Medulla oblongata (tissue), 1 donor: ENCODE measurements around the gene TES.

ENCODE experiments used
- DNase-seq: peaks from one replicate; pipeline ENCODE4 v3.0.0-alpha.2; 2015; ENCODE audit errors: extremely low spot score

Gene TES

DNA sequence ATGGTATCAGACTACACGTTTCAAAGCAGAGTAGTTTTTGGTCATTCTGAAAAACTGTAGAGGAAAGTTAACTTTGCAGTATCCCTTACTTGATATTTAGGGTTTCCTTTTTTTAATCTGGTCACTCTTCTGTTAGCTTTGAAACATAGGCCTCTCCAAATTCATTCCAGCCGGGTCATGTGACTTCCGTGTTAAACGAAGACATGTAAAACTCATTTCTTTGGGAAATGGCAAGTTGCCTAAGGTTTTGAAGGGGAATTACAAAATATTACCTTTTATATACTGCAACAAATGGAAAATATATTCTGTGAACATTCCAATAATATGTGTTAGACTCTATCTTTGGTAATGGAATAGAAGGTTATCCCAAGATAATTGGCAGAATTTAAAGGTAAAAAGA lies 9.5 kb downstream of the TES start:
- no peak for DNase-seq

GRCh38 chr7:116222501-116222900 lies 12.2 kb downstream of the TES start:
- DNase-seq: no peak

DNA sequence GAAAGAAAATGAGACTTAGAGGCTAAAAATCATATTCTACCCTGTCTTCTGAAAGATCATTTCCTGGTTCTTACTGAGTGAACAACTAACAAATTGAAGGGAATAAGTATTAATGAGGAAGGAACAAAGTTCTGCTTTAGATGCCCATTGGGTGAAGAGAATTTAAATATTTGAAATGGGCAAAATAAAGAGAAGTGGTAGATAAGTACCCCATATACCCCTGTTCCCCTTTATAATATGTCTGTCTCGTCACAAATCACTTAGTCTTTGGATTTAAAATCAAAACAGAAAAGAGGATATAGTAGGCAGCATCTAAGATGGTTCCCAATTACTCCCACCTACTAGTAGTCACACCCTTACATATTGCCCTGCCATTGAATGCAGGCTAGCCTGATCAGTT lies 13.2 kb downstream of the TES start:
- no peak for DNase-seq

DNA sequence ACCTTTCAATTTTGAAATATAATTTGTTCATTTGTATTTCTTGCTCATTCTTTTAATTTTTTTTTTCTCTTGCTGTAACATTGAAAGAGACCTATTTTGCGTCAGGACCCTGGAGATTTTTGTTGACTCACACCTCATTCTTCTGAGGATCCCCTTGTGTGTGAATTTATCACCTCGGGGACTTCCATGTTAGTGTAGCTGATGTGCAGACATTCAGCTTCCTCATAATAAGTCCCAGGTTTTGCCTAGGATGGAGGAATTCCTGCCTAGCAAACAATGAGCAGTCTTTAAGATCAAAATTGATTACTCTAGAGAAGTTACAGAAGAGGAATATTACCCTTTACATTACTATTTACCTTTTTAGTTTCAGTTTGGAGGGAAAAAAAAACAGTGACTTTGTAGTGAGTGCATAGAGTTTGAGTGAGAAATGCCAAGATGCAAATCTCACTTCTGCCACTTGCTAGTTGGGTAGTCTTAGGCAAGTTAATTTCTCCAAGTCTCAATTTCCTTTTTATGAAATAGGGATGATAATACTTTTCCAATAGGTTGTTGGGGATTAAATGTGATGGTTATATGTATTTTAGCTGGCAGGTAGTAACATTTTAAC lies 14.3 kb downstream of the TES start:
- no peak for DNase-seq

GRCh38 chr7:116225860-116226259 lies 15.5 kb downstream of the TES start:
- no peak for DNase-seq

- DNase-seq: no peak
Measured at GRCh38 chr7:116226664-116227063, 16.3 kb downstream of the TES start.

DNA sequence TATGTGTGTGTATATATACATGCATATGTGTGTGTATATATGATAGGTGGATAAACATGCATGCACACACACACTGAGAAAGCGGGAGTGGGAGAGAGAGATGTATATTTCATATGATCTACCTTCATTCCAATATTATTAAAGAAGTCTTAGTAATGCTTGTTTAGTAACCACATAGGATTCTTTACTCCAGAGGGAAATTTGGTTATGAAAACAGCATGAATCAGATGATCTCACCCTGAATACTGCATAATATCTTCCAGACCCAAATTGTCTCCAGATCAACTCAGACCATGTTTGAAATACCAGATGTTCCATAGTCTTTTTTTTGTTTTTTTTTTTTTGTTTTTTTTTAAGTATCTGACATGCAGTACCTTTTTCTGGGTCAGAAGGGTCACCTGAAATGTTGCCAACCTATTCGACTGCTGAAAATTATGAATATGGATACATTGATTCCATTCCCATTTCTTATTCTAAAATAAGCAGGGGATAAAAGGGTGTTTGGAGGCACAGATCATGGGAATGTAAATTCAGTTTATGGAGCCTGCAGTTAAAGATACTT lies 17.4 kb downstream of the TES start:
- DNase-seq: no peak

DNA sequence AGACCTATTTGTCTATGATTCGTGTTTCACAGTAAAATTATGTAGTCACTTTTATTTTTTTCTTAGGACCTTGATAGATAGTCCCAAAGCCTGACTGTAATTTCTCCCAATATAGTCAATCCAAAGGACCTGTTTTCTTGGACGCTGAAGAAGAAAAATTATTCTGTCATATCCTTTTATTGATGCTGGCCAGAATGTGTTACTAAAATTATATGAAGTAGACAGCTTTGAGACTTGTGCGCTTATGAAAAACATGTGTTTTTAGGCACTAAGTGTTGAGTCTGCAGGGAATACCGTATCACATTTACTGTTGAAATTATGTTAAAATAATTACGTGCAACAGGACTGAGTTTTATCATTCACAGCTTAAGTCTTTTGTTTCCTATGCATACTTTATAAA lies 17.9 kb downstream of the TES start:
- DNase-seq: no peak

DNA sequence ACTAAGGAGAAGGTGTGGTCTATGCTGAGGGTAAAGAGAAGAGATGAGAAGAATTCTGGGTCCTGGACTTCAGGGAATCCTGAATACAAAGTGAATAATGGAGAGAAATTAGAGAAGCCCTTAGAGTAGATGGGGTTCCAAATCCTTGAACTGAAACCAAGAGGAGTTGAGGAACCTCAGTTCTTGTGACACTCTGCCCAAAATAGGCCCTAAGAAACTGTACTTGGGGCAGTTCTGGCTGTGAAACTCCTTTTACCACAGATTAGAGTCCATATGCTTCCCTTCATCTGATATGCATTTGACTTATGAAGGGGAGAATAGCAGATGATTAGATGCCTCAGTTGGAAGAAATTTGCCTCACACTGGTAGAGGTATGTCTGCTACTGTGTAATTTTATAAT lies 19.0 kb downstream of the TES start:
- DNase-seq: peak; percentile 56

DNA sequence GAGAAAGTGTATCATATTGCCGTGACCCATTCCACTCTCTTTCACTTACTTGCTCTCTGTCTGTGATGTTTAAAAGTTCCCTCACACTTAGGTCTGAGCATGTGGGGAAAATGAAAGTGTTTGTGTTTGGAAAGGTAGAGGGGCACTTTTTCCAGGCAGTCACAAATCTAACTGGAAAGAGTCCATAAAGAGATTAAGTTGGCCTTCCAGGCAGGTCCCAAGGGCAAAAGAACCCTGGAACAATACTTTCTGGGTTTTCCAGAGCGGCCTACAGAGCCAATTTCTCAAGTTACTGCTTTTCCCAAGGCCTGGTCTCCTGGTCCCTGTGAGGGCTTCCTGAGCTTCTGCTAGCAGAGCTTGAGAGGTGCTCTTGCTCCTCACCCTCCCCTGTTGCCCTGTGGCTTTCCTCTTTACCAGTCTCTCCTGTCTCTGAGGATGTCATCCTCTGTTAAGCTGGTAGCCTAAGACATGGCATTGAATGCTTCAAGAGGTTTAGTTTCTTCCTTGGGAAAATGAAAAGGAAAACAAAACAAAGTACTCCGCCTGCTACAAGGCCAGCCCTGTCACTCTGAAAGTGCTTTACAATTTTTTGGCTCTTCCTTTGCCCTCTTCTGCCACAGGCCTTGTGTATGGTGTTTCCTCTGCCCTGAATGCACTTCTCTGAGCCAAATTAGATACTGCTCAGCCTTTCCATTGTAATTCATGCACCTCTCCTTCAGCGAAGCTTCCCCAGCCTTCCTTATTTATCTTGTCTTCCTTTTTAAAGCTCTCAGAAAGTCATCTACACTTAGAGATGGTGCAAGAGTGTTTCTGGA lies 20.1 kb downstream of the TES start:
- DNase-seq: no peak

- DNase-seq: no peak
Measured at GRCh38 chr7:116231543-116231942, 21.2 kb downstream of the TES start.

DNA sequence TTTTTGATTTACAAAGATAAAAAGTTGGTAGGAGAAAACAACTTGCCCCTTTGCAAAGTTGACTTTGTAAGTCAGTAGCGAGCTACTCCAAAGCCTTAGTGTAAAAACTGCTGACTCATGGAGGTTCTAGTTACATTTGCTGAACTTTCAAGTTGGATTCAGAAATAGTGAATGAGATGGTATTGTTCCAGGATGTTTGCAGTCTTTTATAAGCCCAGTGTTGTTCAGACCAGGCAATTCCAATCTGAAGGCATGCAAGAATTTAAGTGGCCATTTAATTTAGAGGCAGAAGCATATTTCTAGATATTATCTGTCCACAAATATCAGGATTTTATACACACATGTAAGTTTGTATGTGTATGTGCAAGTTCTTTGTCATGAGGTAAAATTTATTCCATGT lies 21.6 kb downstream of the TES start:
- peak; percentile 38 for DNase-seq

DNA sequence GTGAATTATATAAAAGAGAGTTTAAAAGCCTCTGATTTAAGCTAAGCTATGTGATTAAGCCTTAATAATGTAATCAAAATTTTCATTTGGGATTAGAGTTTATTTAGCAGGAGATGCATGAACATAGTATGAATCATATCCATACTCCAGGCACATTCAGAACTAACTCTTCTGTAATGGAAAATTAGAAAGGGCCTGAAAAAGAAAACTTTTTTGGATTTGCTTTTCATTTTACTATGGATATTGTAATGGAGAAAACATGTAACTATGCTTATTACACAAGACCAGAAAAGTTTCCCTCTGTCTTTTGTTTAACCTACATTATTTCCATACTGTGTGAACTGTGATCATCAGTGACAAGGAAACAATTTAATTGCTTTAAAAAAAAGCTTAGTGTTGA lies 22.0 kb downstream of the TES start:
- DNase-seq: no peak

DNA sequence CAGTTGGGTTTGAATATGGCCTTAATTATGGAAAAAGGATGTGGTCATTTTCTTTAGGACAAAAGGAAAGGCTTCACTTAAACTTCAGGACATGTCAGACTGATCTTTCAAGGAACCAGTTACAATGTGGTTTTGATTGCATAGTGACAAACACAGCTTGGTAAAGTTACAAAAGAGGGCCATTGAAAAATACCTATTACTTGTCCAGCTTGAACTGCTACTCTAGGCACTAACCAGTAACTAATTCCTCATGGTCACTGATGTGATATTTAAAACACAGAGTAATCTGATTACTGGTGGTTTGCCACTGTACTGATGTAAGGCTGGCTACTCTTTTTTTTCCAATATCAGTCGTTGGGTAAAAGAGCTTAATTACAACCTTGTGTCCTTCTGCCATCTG lies 22.6 kb downstream of the TES start:
- no peak for DNase-seq

DNA sequence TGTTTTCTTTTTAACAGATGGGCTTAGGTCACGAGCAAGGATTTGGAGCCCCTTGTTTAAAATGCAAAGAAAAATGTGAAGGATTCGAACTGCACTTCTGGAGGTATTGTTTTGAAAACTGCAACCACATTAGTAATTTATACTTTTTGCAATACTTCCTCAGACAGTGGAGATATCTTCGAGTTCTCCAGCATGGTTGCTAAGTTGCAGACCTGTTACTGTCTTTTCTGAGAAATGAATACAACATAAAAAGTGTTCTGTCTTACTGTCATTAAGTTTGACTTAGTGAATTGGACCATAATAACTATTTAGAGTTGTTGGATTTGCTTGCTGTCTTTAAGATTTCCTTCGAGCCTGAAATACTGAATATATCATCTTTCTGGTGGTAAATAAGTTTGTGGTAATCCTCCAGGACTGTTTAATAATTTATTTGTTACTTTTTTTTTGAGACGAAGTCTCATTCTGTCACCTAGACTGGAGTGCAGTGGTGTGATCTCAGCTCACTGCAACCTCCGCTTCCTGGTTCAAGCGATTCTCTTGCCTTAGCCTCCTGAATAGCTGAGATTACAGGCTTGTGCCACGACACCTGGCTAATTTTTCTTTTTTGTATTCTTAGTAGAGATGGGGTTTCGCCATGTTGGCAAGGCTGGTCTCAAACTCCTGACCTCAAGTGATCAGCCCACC lies 24.3 kb downstream of the TES start:
- no peak for DNase-seq

- no peak for DNase-seq
Measured at GRCh38 chr7:116235380-116235779, 25.0 kb downstream of the TES start.

GRCh38 chr7:116236020-116236630 lies 25.8 kb downstream of the TES start:
- peak; percentile 81 for DNase-seq

GRCh38 chr7:116239020-116239419 lies 28.7 kb downstream of the TES start:
- DNase-seq: no peak

GRCh38 chr7:116239434-116239833 lies 29.1 kb downstream of the TES start:
- no peak for DNase-seq

- DNase-seq: no peak
Measured at GRCh38 chr7:116240024-116240668, 29.8 kb downstream of the TES start.

GRCh38 chr7:116241291-116241690 lies 31.0 kb downstream of the TES start:
- no peak for DNase-seq

DNA sequence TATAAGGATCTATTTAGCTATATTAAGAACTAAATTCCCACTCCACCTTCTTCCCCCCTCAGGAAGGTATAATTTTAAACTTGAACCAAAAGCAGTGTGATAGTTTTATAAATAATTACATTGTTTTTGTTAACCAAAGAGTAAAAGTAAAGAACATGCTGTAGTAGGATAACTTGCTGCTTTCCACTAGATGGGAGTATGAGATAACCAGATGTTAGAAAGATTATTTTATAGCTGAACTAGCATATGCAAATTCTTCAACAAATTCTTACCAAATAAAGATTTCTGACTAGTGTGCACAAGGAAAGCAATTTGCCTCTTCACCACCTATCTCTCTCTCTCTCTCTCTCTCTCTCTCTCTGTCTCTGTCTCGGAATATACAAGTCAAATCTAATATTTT lies 31.8 kb downstream of the TES start:
- no peak for DNase-seq
